ENCODE data around the gene PRR18. TPM values are rescaled to one million over a fixed set of nuclear protein-coding genes. Genes with fewer than 3 reads are reported as not detected.

Gene PRR18
- total and polyA plus RNA-seq, 2 donors (not counting 1 experiment from before 2014, with no cell fraction given) = not detected

DNA sequence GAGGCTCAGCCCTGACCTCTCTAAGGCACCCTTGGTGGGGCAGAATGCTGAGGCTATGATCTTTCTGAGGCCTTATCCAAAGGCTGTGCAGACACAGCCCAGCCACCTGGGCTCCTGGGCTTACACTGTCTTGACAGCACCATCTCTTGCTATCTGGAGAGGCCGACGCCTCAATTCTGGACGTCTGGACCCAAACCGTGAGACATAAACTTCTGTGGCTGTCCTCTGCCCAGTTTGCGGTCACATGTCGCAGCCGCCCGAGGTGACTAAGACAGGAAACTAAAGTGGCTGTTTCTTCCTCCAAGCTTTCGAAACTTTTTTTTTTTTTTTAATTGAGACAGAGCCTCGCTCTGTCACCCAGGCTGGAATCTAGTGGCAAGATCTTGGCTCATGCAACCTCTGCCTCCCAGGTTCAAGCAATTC lies 49.3 kb downstream of the PRR18 start:
- Histone ChIP-seq H3K4me1 (ENCODE audit: control insufficient read depth, extremely low read depth, insufficient read depth, low read length) (no peaks in the 10 kb centered on the region), H3K27ac (ENCODE audit: insufficient read depth, low read length) (no peak overlapping the region), H3K9me3 (ENCODE audit: control insufficient read depth, insufficient read depth, low read depth, low read length) (no peaks in the 10 kb centered on the region), H2AFZ (ENCODE audit: low read length) (no peak overlapping the region), H3K4me3 (replicated peaks in 1 of 4; ENCODE audit: control extremely low read depth in 1 of 4, insufficient read depth in 1 of 4, low read depth in 3 of 4, low read length in 4 of 4) (no peak overlapping the region), H3K9ac (ENCODE audit: insufficient read depth, low read length) (no peak overlapping the region), H3K36me3 (ENCODE audit: control insufficient read depth, insufficient read depth, low read length) (no peaks in the 10 kb centered on the region), H3K4me2 (ENCODE audit: extremely low read depth, insufficient read depth, low read length) (no peak overlapping the region), H3K27me3 (ENCODE audit: control insufficient read depth, insufficient read depth, low read length) (peaks cover under 1% of the 10 kb centered on the region), H4K20me1 (ENCODE audit: control insufficient read depth, extremely low read depth, insufficient read depth, low read length) (no peaks in the 10 kb centered on the region), H3K79me2 (ENCODE audit: control insufficient read depth, insufficient read depth, low read length) (no peaks in the 10 kb centered on the region)
- no peak for TF ChIP-seq EZH2 (IDR thresholded peaks at IDR 0.05; ENCODE audit: low read length, missing control alignments)
- TF ChIP-seq, protein P1, sequence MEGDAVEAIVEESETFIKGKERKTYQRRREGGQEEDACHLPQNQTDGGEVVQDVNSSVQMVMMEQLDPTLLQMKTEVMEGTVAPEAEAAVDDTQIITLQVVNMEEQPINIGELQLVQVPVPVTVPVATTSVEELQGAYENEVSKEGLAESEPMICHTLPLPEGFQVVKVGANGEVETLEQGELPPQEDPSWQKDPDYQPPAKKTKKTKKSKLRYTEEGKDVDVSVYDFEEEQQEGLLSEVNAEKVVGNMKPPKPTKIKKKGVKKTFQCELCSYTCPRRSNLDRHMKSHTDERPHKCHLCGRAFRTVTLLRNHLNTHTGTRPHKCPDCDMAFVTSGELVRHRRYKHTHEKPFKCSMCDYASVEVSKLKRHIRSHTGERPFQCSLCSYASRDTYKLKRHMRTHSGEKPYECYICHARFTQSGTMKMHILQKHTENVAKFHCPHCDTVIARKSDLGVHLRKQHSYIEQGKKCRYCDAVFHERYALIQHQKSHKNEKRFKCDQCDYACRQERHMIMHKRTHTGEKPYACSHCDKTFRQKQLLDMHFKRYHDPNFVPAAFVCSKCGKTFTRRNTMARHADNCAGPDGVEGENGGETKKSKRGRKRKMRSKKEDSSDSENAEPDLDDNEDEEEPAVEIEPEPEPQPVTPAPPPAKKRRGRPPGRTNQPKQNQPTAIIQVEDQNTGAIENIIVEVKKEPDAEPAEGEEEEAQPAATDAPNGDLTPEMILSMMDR (conservative IDR thresholded peaks at IDR 0.05 in 1 of 2, IDR thresholded peaks at IDR 0.05 in 1 of 2; ENCODE audit: low read depth in 1 of 2, low read length in 2 of 2) = no peak
- DNase-seq (ENCODE audit: low read depth in 2 of 2) = no peak

DNA sequence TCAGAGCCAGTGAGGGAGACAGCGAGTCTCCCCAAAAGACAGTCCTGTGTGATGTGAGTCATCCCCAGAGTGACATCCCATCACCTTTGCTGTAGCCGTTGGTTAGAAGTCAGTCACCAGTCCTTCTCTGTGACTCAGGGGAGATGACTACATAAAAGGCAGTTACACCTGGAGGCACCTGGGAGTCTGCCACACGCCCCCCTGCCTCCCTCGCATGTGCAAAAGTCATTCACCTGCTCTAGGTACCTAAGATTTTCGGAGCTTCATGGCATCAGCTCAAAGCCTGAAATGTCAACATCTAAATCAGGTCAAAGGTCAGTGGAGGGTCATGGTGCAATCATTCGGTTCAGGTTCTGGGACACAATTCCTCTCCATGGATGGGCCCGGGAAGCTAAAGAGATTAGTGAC lies 50.3 kb downstream of the PRR18 start:
- H3K9ac ChIP-seq (ENCODE audit: insufficient read depth, low read length) = no peak overlapping the region
- no peak overlapping the region for H3K4me2 ChIP-seq (ENCODE audit: extremely low read depth, insufficient read depth, low read length)
- no peaks in the 10 kb centered on the region for H4K20me1 ChIP-seq (ENCODE audit: control insufficient read depth, extremely low read depth, insufficient read depth, low read length)
- H3K4me1 ChIP-seq (ENCODE audit: control insufficient read depth, extremely low read depth, insufficient read depth, low read length) = no peaks in the 10 kb centered on the region
- peaks cover 2% of the 10 kb centered on the region for H3K27me3 ChIP-seq (ENCODE audit: control insufficient read depth, insufficient read depth, low read length)
- H2AFZ ChIP-seq (ENCODE audit: low read length) = no peak overlapping the region
- DNase-seq (ENCODE audit: low read depth in 2 of 2) = no peak
- H3K36me3 ChIP-seq (ENCODE audit: control insufficient read depth, insufficient read depth, low read length) = no peaks in the 10 kb centered on the region
- no peak overlapping the region for H3K27ac ChIP-seq (ENCODE audit: insufficient read depth, low read length)
- H3K9me3 ChIP-seq (ENCODE audit: control insufficient read depth, insufficient read depth, low read depth, low read length) = no peaks in the 10 kb centered on the region
- no peak for TF ChIP-seq EZH2 (IDR thresholded peaks at IDR 0.05; ENCODE audit: low read length, missing control alignments)
- TF ChIP-seq, protein P1 (conservative IDR thresholded peaks at IDR 0.05 in 1 of 2, IDR thresholded peaks at IDR 0.05 in 1 of 2; ENCODE audit: low read depth in 1 of 2, low read length in 2 of 2) = no peak
- no peak overlapping the region for H3K4me3 ChIP-seq (replicated peaks in 1 of 4; ENCODE audit: control extremely low read depth in 1 of 4, insufficient read depth in 1 of 4, low read depth in 3 of 4, low read length in 4 of 4)
- no peaks in the 10 kb centered on the region for H3K79me2 ChIP-seq (ENCODE audit: control insufficient read depth, insufficient read depth, low read length)

Other genes with a start within 250 kb of the PRR18 start
- not detected in 2 replicates for gene TBXT, start 140.5 kb downstream of the PRR18 start, total RNA-seq
- not detected in 2 replicates for gene TBXT, start 140.5 kb downstream of the PRR18 start, polyA plus RNA-seq
- gene SFT2D1, start 34.2 kb upstream of the PRR18 start, total RNA-seq = 34.2 and 34.8 TPM in 2 replicates
- gene SFT2D1, start 34.2 kb upstream of the PRR18 start, polyA plus RNA-seq = 66.9 and 86.0 TPM in 2 replicates
- gene MPC1, start 74.5 kb upstream of the PRR18 start, total RNA-seq = 16.4 and 19.3 TPM in 2 replicates
- 28.7 and 36.7 TPM in 2 replicates for gene MPC1, start 74.5 kb upstream of the PRR18 start, polyA plus RNA-seq

Data from fibroblast of lung (primary cell).